Gastroesophageal sphincter (tissue), 3 donors: ENCODE data around the gene RAPGEF1.

Source experiments
- EP300 ChIP-seq: sonication (generic); formaldehyde crosslinking; IDR thresholded peaks from one replicate; pipeline ENCODE4 v1.6.1; 2017; ENCODE audit warnings: antibody characterized with exemption, mild to moderate bottlenecking
- POLR2A ChIP-seq, 2 donors: fragments of 450-650 bp; IDR thresholded peaks; one replicate each; pipeline ENCODE4 v1.6.1; 2017; ENCODE audit warnings: antibody characterized with exemption in 2 of 2, mild to moderate bottlenecking in 2 of 2, moderate library complexity in 1 of 2
- POLR2AphosphoS5 ChIP-seq: sonication (generic); formaldehyde crosslinking; IDR thresholded peaks from one replicate; pipeline ENCODE4 v1.6.1; 2017; ENCODE audit warnings: antibody characterized with exemption
- TF ChIP-seq, protein P1 (sequence below), 4 experiments: fragments of 200-600 bp in 2 of 4; fragments of 450-650 bp in 2 of 4; sonication (generic) in 1 of 4; IDR thresholded peaks; one replicate each; pipeline ENCODE4 v1.5.1; 2017 to 2019; ENCODE audit warnings: antibody characterized with exemption in 4 of 4, mild to moderate bottlenecking in 2 of 4, moderate library complexity in 2 of 4

DNA sequence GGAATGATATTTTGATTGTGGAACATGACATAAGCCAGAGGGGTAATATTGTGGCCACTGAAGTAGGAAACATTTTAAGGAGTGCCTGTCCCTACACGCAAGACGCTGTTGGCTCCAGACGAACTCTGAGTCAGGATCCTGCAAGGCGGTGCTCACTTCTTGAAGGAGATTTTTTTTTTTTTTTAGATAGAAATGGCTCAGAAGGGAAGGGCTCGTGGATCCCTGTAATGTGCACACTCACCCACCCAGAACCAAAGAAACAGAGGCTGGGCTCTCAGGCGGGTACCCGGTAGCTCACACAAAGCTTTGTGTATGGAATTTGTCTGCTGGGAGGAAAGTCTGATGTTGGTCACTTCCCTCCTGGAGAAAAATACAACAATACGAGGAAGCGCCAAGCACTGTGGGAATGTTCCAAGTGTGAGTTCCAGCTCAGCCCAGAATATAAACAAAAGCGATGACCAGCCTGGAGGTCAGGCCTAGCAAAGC is 25.7 kb downstream of the RAPGEF1 start:
- TF ChIP-seq, protein P1, sequence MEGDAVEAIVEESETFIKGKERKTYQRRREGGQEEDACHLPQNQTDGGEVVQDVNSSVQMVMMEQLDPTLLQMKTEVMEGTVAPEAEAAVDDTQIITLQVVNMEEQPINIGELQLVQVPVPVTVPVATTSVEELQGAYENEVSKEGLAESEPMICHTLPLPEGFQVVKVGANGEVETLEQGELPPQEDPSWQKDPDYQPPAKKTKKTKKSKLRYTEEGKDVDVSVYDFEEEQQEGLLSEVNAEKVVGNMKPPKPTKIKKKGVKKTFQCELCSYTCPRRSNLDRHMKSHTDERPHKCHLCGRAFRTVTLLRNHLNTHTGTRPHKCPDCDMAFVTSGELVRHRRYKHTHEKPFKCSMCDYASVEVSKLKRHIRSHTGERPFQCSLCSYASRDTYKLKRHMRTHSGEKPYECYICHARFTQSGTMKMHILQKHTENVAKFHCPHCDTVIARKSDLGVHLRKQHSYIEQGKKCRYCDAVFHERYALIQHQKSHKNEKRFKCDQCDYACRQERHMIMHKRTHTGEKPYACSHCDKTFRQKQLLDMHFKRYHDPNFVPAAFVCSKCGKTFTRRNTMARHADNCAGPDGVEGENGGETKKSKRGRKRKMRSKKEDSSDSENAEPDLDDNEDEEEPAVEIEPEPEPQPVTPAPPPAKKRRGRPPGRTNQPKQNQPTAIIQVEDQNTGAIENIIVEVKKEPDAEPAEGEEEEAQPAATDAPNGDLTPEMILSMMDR (IDR thresholded peaks at IDR 0.05), result no peak
- TF ChIP-seq EP300, result no peak
- TF ChIP-seq POLR2A (IDR thresholded peaks at IDR 0.05), result no peak
- TF ChIP-seq POLR2AphosphoS5, result peak; percentile 57
